Endodermal cell (in vitro differentiated cells): ENCODE measurements around the gene CRB2. TPM values are rescaled to one million over a fixed set of nuclear protein-coding genes. Genes with fewer than 3 reads are reported as not detected.
A peak's percentile ranks its signal among the peaks of the same experiment; 100 is the strongest.

Experiments
- DNase-seq: peaks from one replicate; pipeline ENCODE4 v3.0.0-alpha.2; 2017
- H3K27ac ChIP-seq: 2 replicates; pipeline ENCODE4 v1.5.1; 2013; ENCODE audit warnings: mild to moderate bottlenecking, low read depth, low read length, moderate library complexity
- H3K27me3 ChIP-seq: 2 replicates; pipeline ENCODE4 v1.6.1; 2013; ENCODE audit warnings: mild to moderate bottlenecking, low read length, moderate library complexity; ENCODE audit not compliant: insufficient read depth, control insufficient read depth, poor library complexity, severe bottlenecking
- H3K36me3 ChIP-seq: 2 replicates; pipeline ENCODE4 v1.7.0; 2013; ENCODE audit warnings: mild to moderate bottlenecking, low read length, moderate library complexity; ENCODE audit not compliant: control insufficient read depth, insufficient read depth
- H3K4me1 ChIP-seq: one replicate; pipeline ENCODE4 v1.7.0; 2013; ENCODE audit warnings: low read length; ENCODE audit not compliant: control insufficient read depth, insufficient read depth
- H3K4me3 ChIP-seq: 2 replicates; pipeline ENCODE4 v1.5.1; 2013; ENCODE audit warnings: mild to moderate bottlenecking, low read length, moderate library complexity
- H3K9ac ChIP-seq: 2 replicates; pipeline ENCODE4 v1.6.1; 2013; ENCODE audit warnings: mild to moderate bottlenecking, low read length, moderate library complexity; ENCODE audit not compliant: poor library complexity, severe bottlenecking; ENCODE audit errors: extremely low read depth
- H3K9me3 ChIP-seq: 2 replicates; pipeline ENCODE4 v1.6.1; 2013; ENCODE audit warnings: mild to moderate bottlenecking, low read length, moderate library complexity; ENCODE audit not compliant: control insufficient read depth
- H3K27ac Mint-ChIP-seq: 2 replicates; pipeline ENCODE4 v1.8.0; 2020; ENCODE audit warnings: mixed read lengths
- H3K27me3 Mint-ChIP-seq: 2 replicates; pipeline ENCODE4 v1.8.0; 2021; ENCODE audit warnings: mild to moderate bottlenecking, mixed read lengths; ENCODE audit not compliant: insufficient read depth
- H3K36me3 Mint-ChIP-seq: 2 replicates; pipeline ENCODE4 v1.8.0; 2020; ENCODE audit warnings: low read depth, mixed read lengths
- H3K4me1 Mint-ChIP-seq: 2 replicates; pipeline ENCODE4 v1.8.0; 2020; ENCODE audit warnings: mixed read lengths
- H3K4me3 Mint-ChIP-seq: 2 replicates; pipeline ENCODE4 v1.8.0; 2020; ENCODE audit warnings: mild to moderate bottlenecking, moderate library complexity, mixed read lengths
- H3K9me3 Mint-ChIP-seq: 2 replicates; pipeline ENCODE4 v1.8.0; 2020; ENCODE audit warnings: mild to moderate bottlenecking, mixed read lengths
- CTCF ChIP-seq: fragments of 200-600 bp; sonication (generic); conservative IDR thresholded peaks from 2 replicates; pipeline ENCODE4 v1.5.0; 2021; ENCODE audit warnings: antibody characterized with exemption, mild to moderate bottlenecking
- WGBS, 2 experiments: methylation state at CpG; one replicate each; pipeline versions ENCODE4 v1.1.5 to v1.1.7; 2013; ENCODE audit warnings: missing lambda C conversion rate in 2 of 2, mixed read lengths in 1 of 2; ENCODE audit not compliant: insufficient coverage in 1 of 2, insufficient read length in 1 of 2; 5-methylcytosine and 5-hydroxymethylcytosine counted together
- total RNA-seq, 2 donors: library from RNA; stranded (reverse); fragmentation: NEBNext Ultra II Directional in 1 of 2; extraction: Animal tissue kit (Norgen Biotek cat#: 25700) in 1 of 2; gene quantifications; 2 replicates in 1 of 2; 3 replicates in 1 of 2; pipeline ENCODE4 v1.2.1, GENCODE V29; 2021

Gene CRB2
- total RNA-seq, 2 donors from 2014 or later: 0.75 to 2.0 TPM

- Mint-ChIP-seq H3K27me3 (no peaks in the 10 kb centered on the region), H3K27ac (no peak overlapping the region), H3K9me3 (peaks cover 5% of the 10 kb centered on the region), H3K4me3 (no peak overlapping the region), H3K4me1 (peaks cover 13% of the 10 kb centered on the region), H3K36me3 (peaks cover 22% of the 10 kb centered on the region)
- peak; percentile 35 for DNase-seq
- peaks cover 4% of the 10 kb centered on the region for H3K36me3 ChIP-seq
- WGBS, 2 experiments: 94% methylated on average over 4 to 5 of the region's 5 CpGs
- H3K4me1 ChIP-seq: no peaks in the 10 kb centered on the region
- H3K27ac ChIP-seq: no peak overlapping the region
- no peaks in the 10 kb centered on the region for H3K27me3 ChIP-seq
- H3K4me3 ChIP-seq: no peak overlapping the region
- H3K9ac ChIP-seq: no peak overlapping the region
- H3K9me3 ChIP-seq: peaks cover 3% of the 10 kb centered on the region
- TF ChIP-seq CTCF: no peak
Measured at GRCh38 chr9:123424131-123424530, 68.1 kb downstream of the CRB2 start.

GRCh38 chr9:123424552-123425225 lies 68.7 kb downstream of the CRB2 start:
- H3K4me3 Mint-ChIP-seq: no peak overlapping the region
- WGBS, 2 experiments: 83 to 90% methylated on average over 3 to 5 of the region's 6 CpGs
- H3K27ac Mint-ChIP-seq: no peak overlapping the region

GRCh38 chr9:123425261-123425821 lies 69.3 kb downstream of the CRB2 start:
- no peak overlapping the region for H3K4me3 Mint-ChIP-seq
- peaks cover 29% of the 10 kb centered on the region for H3K36me3 Mint-ChIP-seq
- no peak overlapping the region for H3K4me3 ChIP-seq
- H3K36me3 ChIP-seq: no peaks in the 10 kb centered on the region
- no peak for TF ChIP-seq CTCF
- H3K27me3 ChIP-seq: no peaks in the 10 kb centered on the region
- H3K9ac ChIP-seq: no peak overlapping the region
- H3K27ac ChIP-seq: no peak overlapping the region
- H3K4me1 Mint-ChIP-seq: peaks cover 13% of the 10 kb centered on the region
- 80 to 87% methylated on average over 17 to 20 of the region's 20 CpGs for WGBS, 2 experiments
- no peak overlapping the region for H3K27ac Mint-ChIP-seq
- peak; percentile 53 for DNase-seq
- peaks cover 6% of the 10 kb centered on the region for H3K9me3 ChIP-seq
- no peaks in the 10 kb centered on the region for H3K27me3 Mint-ChIP-seq
- H3K4me1 ChIP-seq: no peaks in the 10 kb centered on the region
- H3K9me3 Mint-ChIP-seq: peaks cover 6% of the 10 kb centered on the region

More at GRCh38 chr9:123424552-123425225, 68.7 kb downstream of the CRB2 start:
- Histone ChIP-seq H3K9ac (no peak overlapping the region), H3K9me3 (peaks cover 6% of the 10 kb centered on the region), H3K4me1 (no peaks in the 10 kb centered on the region), H3K4me3 (no peak overlapping the region), H3K36me3 (peaks cover 3% of the 10 kb centered on the region), H3K27me3 (no peaks in the 10 kb centered on the region), H3K27ac (no peak overlapping the region)
- peaks cover 6% of the 10 kb centered on the region for H3K9me3 Mint-ChIP-seq
- no peak for TF ChIP-seq CTCF
- H3K36me3 Mint-ChIP-seq: peaks cover 26% of the 10 kb centered on the region
- peaks cover 13% of the 10 kb centered on the region for H3K4me1 Mint-ChIP-seq
- no peaks in the 10 kb centered on the region for H3K27me3 Mint-ChIP-seq
- peak; percentile 36 for DNase-seq
